Right ventricle myocardium inferior (tissue), 1 donor: ENCODE measurements around the gene PRR36. TPM values are rescaled to one million over a fixed set of nuclear protein-coding genes. Genes with fewer than 3 reads are reported as not detected.

ENCODE experiments used
- ATAC-seq: fragments of 200-7000 bp; cut with Tn5 transposase; one replicate; pipeline ENCODE4 v1.9.1; 2020; ENCODE audit warnings: mild to moderate bottlenecking, moderate library complexity
- DNase-seq: peaks from one replicate; pipeline ENCODE4 v3.0.0; 2021; ENCODE audit errors: missing footprints
- intact Hi-C: fragments of 100-400 bp; cut with DNase I; formaldehyde crosslinking; loops from one replicate; pipeline ENCODE4 v1.11.0; 2022
- total RNA-seq: library from RNA; stranded (reverse); fragmentation: NEBNext Ultra II Directional; extraction: Animal tissue kit (Norgen Biotek cat#: 25700); gene quantifications from one replicate; pipeline ENCODE4 v1.2.1, GENCODE V29; 2021
- donor health status: DM: no; HTN: yes; CAD: no; lungs with severe emphysema.

The PRR36 gene
- total RNA-seq, 1 donor from 2014 or later: not detected

GRCh38 chr19:7883105-7883504 is 8.9 kb upstream of the PRR36 start:
- no peak for ATAC-seq
- DNase-seq: peak; percentile 4
- intact Hi-C loops: no loop called here

- ATAC-seq: no peak
- DNase-seq: no peak
- intact Hi-C loops: no loop called here
These were observed 7.7 kb upstream of the PRR36 start for GRCh38 chr19:7881910-7882309.

- intact Hi-C loops: no loop called here
- no peak for ATAC-seq
These were observed 5.6 kb upstream of the PRR36 start for GRCh38 chr19:7879836-7880235.

GRCh38 chr19:7879111-7879807 is 5.1 kb upstream of the PRR36 start:
- intact Hi-C loops: no loop called here
- ATAC-seq (no peak), DNase-seq (peak; percentile 32)

More at GRCh38 chr19:7879836-7880235, 5.6 kb upstream of the PRR36 start:
- peak; percentile 64 for DNase-seq

GRCh38 chr19:7877249-7877836 is 3.2 kb upstream of the PRR36 start:
- ATAC-seq (no peak), DNase-seq (no peak)
- intact Hi-C loops: no loop called here

- ATAC-seq (no peak), DNase-seq (peak; percentile 67)
- intact Hi-C loops: no loop called here
These were observed 695 bp upstream of the PRR36 start for GRCh38 chr19:7874897-7875273.

GRCh38 chr19:7873304-7874075 is 700 bp downstream of the PRR36 start:
- DNase-seq (peak; percentile 8), ATAC-seq (no peak)
- intact Hi-C loops: no loop called here

- ATAC-seq (no peak), DNase-seq (peak; percentile 53)
- intact Hi-C loops: no loop called here
These were observed 1.6 kb downstream of the PRR36 start for GRCh38 chr19:7872306-7873204.

GRCh38 chr19:7871437-7872305 is 2.5 kb downstream of the PRR36 start:
- intact Hi-C loops: loop anchor here (2.0 kb wide), 1 partner anchor 31 kb away; the partner anchor contains the start of gene MAP2K7
- peak; percentile 65 for ATAC-seq

GRCh38 chr19:7870571-7871436 is 3.4 kb downstream of the PRR36 start:
- ATAC-seq: peak; percentile 6
- intact Hi-C loops: loop anchor here (2.0 kb wide), 1 partner anchor 32 kb away; the partner anchor contains the start of gene MAP2K7
- DNase-seq: peak; percentile 1

More at GRCh38 chr19:7871437-7872305, 2.5 kb downstream of the PRR36 start:
- DNase-seq: peak; percentile 91

GRCh38 chr19:7869910-7870511 is 4.2 kb downstream of the PRR36 start:
- ATAC-seq (peak; percentile 6), DNase-seq (peak; percentile 65)
- intact Hi-C loops: loop anchor here (2.0 kb wide), 1 partner anchor 33 kb away; the partner anchor contains the start of gene MAP2K7

GRCh38 chr19:7869453-7869909 is 4.7 kb downstream of the PRR36 start:
- ATAC-seq (peak; percentile 43), DNase-seq (peak; percentile 77)
- intact Hi-C loops: no loop called here

GRCh38 chr19:7868671-7869452 is 5.3 kb downstream of the PRR36 start:
- intact Hi-C loops: no loop called here
- ATAC-seq: peak; percentile 61
- peak; percentile 70 for DNase-seq

GRCh38 chr19:7868326-7868670 is 5.9 kb downstream of the PRR36 start:
- intact Hi-C loops: no loop called here
- DNase-seq (peak; percentile 45), ATAC-seq (no peak)

- intact Hi-C loops: no loop called here
These were observed 6.9 kb downstream of the PRR36 start for GRCh38 chr19:7867092-7867844.

More at GRCh38 chr19:7867092-7867844, 6.9 kb downstream of the PRR36 start:
- no peak for ATAC-seq
- peak; percentile 5 for DNase-seq
